ENCODE measurements around the gene TPM2.
A peak's percentile ranks its signal among the peaks of the same experiment; 100 is the strongest.

Gene TPM2

GRCh38 chr9:35679091-35679490 is 10.6 kb downstream of the TPM2 start:
- DNase-seq (ENCODE audit: low read depth in 3 of 3) = no peak

GRCh38 chr9:35675732-35676392 is 13.9 kb downstream of the TPM2 start:
- DNase-seq (ENCODE audit: low read depth in 3 of 3) = no peak

GRCh38 chr9:35675204-35675603 is 14.5 kb downstream of the TPM2 start:
- DNase-seq (ENCODE audit: low read depth in 3 of 3) = no peak

GRCh38 chr9:35674025-35674361 is 15.7 kb downstream of the TPM2 start:
- DNase-seq (ENCODE audit: low read depth in 3 of 3) = no peak

- no peak for DNase-seq (ENCODE audit: low read depth in 3 of 3)
Measured at GRCh38 chr9:35673132-35674024, 16.3 kb downstream of the TPM2 start, which contains the start of gene CA9. TSS of gene CA9 (plus strand) at chr9:35673928. CDS start at chr9:35673960, 32 bp downstream.

GRCh38 chr9:35669331-35670145 is 20.2 kb downstream of the TPM2 start:
- no peak for DNase-seq (ENCODE audit: low read depth in 3 of 3)

- DNase-seq (ENCODE audit: low read depth in 3 of 3) = no peak
Measured at GRCh38 chr9:35667939-35668338, 21.8 kb downstream of the TPM2 start.

- no peak for DNase-seq (ENCODE audit: low read depth in 3 of 3)
Measured at GRCh38 chr9:35666549-35666948, 23.2 kb downstream of the TPM2 start.

GRCh38 chr9:35666045-35666444 is 23.7 kb downstream of the TPM2 start:
- no peak for DNase-seq (ENCODE audit: low read depth in 3 of 3)

- no peak for DNase-seq (ENCODE audit: low read depth in 3 of 3)
Measured at GRCh38 chr9:35665471-35665818, 24.3 kb downstream of the TPM2 start.

GRCh38 chr9:35664531-35665470 is 24.9 kb downstream of the TPM2 start, which contains the start of gene ARHGEF39:
TSS of gene ARHGEF39 (minus strand) at chr9:35665195. CDS start at chr9:35665169, 26 bp downstream.
- DNase-seq (ENCODE audit: low read depth in 3 of 3) = peak in 1 of 3 experiments; percentile 33

- no peak for DNase-seq (ENCODE audit: low read depth in 3 of 3)
Measured at GRCh38 chr9:35662437-35662836, 27.3 kb downstream of the TPM2 start.

GRCh38 chr9:35661756-35662350 is 27.9 kb downstream of the TPM2 start:
- no peak for DNase-seq (ENCODE audit: low read depth in 3 of 3)

- DNase-seq (ENCODE audit: low read depth in 3 of 3) = no peak
Measured at GRCh38 chr9:35660966-35661415, 28.7 kb downstream of the TPM2 start.

- DNase-seq (ENCODE audit: low read depth in 3 of 3) = no peak
Measured at GRCh38 chr9:35659340-35659739, 30.4 kb downstream of the TPM2 start.

GRCh38 chr9:35658968-35659220 is 30.8 kb downstream of the TPM2 start:
- DNase-seq (ENCODE audit: low read depth in 3 of 3) = no peak

GRCh38 chr9:35658137-35658967 is 31.4 kb downstream of the TPM2 start, which contains the start of gene CCDC107:
TSS of gene CCDC107 (plus strand) at chr9:35658292. CDS start at chr9:35658380, 88 bp downstream.
- DNase-seq (ENCODE audit: low read depth in 3 of 3) = peak; percentile 70 to 79 (median 72)

GRCh38 chr9:35657546-35658136 is 32.1 kb downstream of the TPM2 start, which contains the start of gene RMRP:
TSS of gene RMRP (minus strand) at chr9:35658019.
- peak; percentile 89 to 91 (median 90) for DNase-seq (ENCODE audit: low read depth in 3 of 3)

GRCh38 chr9:35656831-35657545 is 32.7 kb downstream of the TPM2 start:
- DNase-seq (ENCODE audit: low read depth in 3 of 3) = no peak

All from stimulated activated CD4-positive, alpha-beta T cell treated with anti-CD3 and anti-CD28 coated beads, TNF-alpha, amount 100 ng/mL, for 4 hours (primary cell).